GM04503 (cell line): Measurements from ENCODE around the gene EID1.
"Not testable (repeated sequence)": the region's sequence is repeated elsewhere in the genome, so short reads cannot be mapped to it uniquely, and the experiment has no call there.

Experiments used
- DNase-seq: peaks from one replicate; pipeline ENCODE4 v3.0.0-alpha.2; 2012; ENCODE audit warnings: low read depth

EID1 gene

GRCh38 chr15:48910554-48910953, 32.6 kb downstream of the EID1 start:
- not testable (repeated sequence) for DNase-seq

- no peak for DNase-seq
Observed at GRCh38 chr15:48913141-48913540, 35.2 kb downstream of the EID1 start.

GRCh38 chr15:48914717-48915116, 36.8 kb downstream of the EID1 start:
- no peak for DNase-seq

GRCh38 chr15:48915861-48916260, 37.9 kb downstream of the EID1 start:
- DNase-seq: no peak

GRCh38 chr15:48916721-48917120, 38.8 kb downstream of the EID1 start:
- no peak for DNase-seq

- DNase-seq: no peak
Observed at GRCh38 chr15:48922046-48922445, 44.1 kb downstream of the EID1 start.

- no peak for DNase-seq
Observed at GRCh38 chr15:48924528-48925393, 46.8 kb downstream of the EID1 start.

- peak; percentile 69 for DNase-seq
Observed at GRCh38 chr15:48925714-48926223, 47.8 kb downstream of the EID1 start.

- no peak for DNase-seq
Observed at GRCh38 chr15:48928877-48929538, 51.1 kb downstream of the EID1 start.

- no peak for DNase-seq
Observed at GRCh38 chr15:48929661-48930060, 51.7 kb downstream of the EID1 start.
